ENCODE data around the gene SLC10A3. TPM values are rescaled to one million over a fixed set of nuclear protein-coding genes. Genes with fewer than 3 reads are reported as not detected.

SLC10A3 gene
- total RNA-seq, 1 donor from 2014 or later: 7.4 TPM

- H3K4me3 ChIP-seq (ENCODE audit: low read depth, low read length): no peak overlapping the region
- DNase-seq (ENCODE audit: low read depth) (no peak), FAIRE-seq (no peak)
- peaks cover 8% of the 10 kb centered on the region for H3K36me3 ChIP-seq (ENCODE audit: control insufficient read depth, insufficient read depth, low read length)
- TF ChIP-seq, protein P1, sequence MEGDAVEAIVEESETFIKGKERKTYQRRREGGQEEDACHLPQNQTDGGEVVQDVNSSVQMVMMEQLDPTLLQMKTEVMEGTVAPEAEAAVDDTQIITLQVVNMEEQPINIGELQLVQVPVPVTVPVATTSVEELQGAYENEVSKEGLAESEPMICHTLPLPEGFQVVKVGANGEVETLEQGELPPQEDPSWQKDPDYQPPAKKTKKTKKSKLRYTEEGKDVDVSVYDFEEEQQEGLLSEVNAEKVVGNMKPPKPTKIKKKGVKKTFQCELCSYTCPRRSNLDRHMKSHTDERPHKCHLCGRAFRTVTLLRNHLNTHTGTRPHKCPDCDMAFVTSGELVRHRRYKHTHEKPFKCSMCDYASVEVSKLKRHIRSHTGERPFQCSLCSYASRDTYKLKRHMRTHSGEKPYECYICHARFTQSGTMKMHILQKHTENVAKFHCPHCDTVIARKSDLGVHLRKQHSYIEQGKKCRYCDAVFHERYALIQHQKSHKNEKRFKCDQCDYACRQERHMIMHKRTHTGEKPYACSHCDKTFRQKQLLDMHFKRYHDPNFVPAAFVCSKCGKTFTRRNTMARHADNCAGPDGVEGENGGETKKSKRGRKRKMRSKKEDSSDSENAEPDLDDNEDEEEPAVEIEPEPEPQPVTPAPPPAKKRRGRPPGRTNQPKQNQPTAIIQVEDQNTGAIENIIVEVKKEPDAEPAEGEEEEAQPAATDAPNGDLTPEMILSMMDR (IDR thresholded peaks at IDR 0.05; ENCODE audit: insufficient read depth, low read length, severe bottlenecking): no peak
- H3K27me3 ChIP-seq (ENCODE audit: control insufficient read depth, insufficient read depth, low read length): no peaks in the 10 kb centered on the region
Observed at GRCh38 chrX:154483325-154483724, 7.1 kb downstream of the SLC10A3 start.

- TF ChIP-seq, protein P1 (IDR thresholded peaks at IDR 0.05; ENCODE audit: insufficient read depth, low read length, severe bottlenecking): no peak
- Histone ChIP-seq H3K27me3 (ENCODE audit: control insufficient read depth, insufficient read depth, low read length) (no peaks in the 10 kb centered on the region), H3K36me3 (ENCODE audit: control insufficient read depth, insufficient read depth, low read length) (peaks cover 7% of the 10 kb centered on the region), H3K4me3 (ENCODE audit: low read depth, low read length) (no peak overlapping the region)
- FAIRE-seq (no peak), DNase-seq (ENCODE audit: low read depth) (no peak)
Observed at GRCh38 chrX:154482786-154483185, 7.6 kb downstream of the SLC10A3 start.

DNA sequence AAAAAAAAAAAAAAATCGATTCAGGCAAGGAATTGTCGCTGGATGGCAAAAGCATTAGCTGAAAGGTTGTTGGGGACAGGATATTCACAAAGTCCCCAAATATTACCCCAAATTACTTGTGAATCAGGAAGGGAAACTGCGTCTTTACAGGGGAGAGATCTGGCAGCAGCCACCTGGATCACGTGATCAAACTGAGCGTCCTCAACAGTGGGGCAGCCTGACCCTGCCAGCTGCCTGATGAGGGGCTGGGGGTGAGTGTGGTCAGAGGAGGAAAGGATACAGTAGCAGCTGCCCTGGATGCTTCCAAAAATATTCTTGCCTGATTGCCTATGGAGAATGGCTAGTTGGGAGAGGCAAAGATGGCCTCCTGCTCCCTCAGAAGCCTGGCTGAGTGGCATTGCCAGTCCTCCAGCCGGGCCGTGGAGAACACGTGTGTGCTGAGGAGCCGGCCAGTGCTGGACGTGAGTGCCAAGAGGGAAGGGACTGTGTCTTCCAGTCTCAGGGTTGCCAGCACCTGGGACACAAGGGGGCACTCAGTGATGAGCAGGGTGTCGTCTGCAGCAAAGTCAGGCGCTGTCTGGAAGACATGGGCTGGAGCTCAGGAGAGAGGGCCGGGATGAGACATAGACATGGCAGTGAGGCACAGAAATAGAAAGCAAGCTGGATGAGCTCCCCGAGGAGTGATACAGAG, 8.4 kb downstream of the SLC10A3 start:
- TF ChIP-seq, protein P1 (IDR thresholded peaks at IDR 0.05; ENCODE audit: insufficient read depth, low read length, severe bottlenecking): no peak
- no peak for FAIRE-seq
- H3K36me3 ChIP-seq (ENCODE audit: control insufficient read depth, insufficient read depth, low read length): peaks cover 5% of the 10 kb centered on the region
- H3K4me3 ChIP-seq (ENCODE audit: low read depth, low read length): no peak overlapping the region
- DNase-seq (ENCODE audit: low read depth): no peak
- H3K27me3 ChIP-seq (ENCODE audit: control insufficient read depth, insufficient read depth, low read length): no peaks in the 10 kb centered on the region

DNA sequence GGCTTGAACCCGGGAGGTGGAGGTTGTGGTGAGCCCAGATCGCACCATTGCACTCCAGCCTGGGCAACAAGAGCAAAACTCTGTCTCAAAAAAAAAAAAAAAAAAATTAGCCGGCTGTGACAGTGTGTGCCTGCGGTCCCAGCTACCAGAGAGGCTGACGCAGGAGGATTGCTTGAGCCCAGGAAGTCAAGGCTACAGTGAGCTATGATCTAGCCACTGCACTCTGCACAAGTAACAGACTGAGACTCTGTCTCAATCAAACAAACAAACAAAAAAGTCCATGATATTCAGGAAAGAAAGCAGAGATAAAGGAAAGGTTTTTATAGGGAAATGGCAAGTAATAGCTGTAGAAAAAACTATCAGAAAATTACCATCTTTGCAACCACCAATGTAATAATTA, 9.2 kb downstream of the SLC10A3 start:
- TF ChIP-seq, protein P1 (IDR thresholded peaks at IDR 0.05; ENCODE audit: insufficient read depth, low read length, severe bottlenecking): no peak
- H3K36me3 ChIP-seq (ENCODE audit: control insufficient read depth, insufficient read depth, low read length): peaks cover 5% of the 10 kb centered on the region
- DNase-seq (ENCODE audit: low read depth) (no peak), FAIRE-seq (no peak)
- no peak overlapping the region for H3K4me3 ChIP-seq (ENCODE audit: low read depth, low read length)
- H3K27me3 ChIP-seq (ENCODE audit: control insufficient read depth, insufficient read depth, low read length): no peaks in the 10 kb centered on the region

DNA sequence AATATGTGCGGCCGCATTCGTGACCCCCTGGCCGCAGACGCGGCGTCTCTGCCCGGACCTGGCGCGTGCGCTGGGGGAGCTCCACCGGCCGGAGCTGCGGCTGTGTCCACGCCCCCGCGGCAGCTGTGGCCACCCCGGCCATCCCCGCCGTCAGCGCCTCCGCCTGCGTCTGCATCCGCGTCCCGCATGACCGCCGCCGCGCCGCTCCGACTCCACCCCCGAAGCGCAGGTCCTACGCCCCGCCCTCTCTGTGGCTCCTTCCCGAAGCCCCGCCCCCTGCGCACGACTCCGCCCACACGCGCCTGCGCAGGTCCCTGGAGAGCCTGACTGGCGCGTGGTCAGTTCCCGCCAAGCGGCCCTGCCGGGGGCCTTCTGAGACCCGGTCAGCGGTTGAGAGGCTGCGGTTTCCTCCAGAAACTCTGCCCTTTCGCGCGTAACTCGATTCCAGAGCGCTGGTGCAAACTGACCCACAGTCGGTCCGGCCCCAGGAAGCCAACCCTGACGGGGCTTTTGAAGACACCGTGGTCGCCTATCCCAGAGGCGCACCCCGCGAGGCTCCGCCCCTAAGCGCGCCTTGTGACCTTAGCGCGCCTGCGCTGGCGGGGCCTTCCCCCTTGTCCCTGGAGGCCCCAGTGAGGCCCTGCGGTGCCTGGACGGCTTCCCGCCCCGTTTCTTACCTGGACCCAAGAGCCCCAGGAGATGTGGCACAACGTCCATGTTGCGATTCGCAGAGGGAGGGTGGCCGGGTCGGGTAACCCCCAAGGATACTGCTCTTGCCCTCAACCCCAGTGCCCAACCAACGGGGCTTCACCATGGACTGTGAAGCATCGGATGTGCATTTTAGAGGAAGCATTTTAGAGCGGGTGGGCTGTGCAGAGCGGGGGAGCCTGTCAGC, 11.5 kb downstream of the SLC10A3 start, which contains the start of gene LAGE3:
TSS of gene LAGE3 (minus strand) at position 554 of the 895 bp plus-strand sequence. CDS start at position 188, 366 bp downstream.
- no peaks in the 10 kb centered on the region for H3K27me3 ChIP-seq (ENCODE audit: control insufficient read depth, insufficient read depth, low read length)
- FAIRE-seq: no peak
- peaks cover 3% of the 10 kb centered on the region for H3K36me3 ChIP-seq (ENCODE audit: control insufficient read depth, insufficient read depth, low read length)
- H3K4me3 ChIP-seq (ENCODE audit: low read depth, low read length): peak within 1 kb of the TSS; percentile 49
- peak; percentile 53 for DNase-seq (ENCODE audit: low read depth)
- TF ChIP-seq, protein P1 (IDR thresholded peaks at IDR 0.05; ENCODE audit: insufficient read depth, low read length, severe bottlenecking): no peak
